ENCODE results near the gene STUB1.
"Not testable (repeated sequence)": the region's sequence is repeated elsewhere in the genome, so short reads cannot be mapped to it uniquely, and the experiment has no call there.

Gene STUB1

DNA sequence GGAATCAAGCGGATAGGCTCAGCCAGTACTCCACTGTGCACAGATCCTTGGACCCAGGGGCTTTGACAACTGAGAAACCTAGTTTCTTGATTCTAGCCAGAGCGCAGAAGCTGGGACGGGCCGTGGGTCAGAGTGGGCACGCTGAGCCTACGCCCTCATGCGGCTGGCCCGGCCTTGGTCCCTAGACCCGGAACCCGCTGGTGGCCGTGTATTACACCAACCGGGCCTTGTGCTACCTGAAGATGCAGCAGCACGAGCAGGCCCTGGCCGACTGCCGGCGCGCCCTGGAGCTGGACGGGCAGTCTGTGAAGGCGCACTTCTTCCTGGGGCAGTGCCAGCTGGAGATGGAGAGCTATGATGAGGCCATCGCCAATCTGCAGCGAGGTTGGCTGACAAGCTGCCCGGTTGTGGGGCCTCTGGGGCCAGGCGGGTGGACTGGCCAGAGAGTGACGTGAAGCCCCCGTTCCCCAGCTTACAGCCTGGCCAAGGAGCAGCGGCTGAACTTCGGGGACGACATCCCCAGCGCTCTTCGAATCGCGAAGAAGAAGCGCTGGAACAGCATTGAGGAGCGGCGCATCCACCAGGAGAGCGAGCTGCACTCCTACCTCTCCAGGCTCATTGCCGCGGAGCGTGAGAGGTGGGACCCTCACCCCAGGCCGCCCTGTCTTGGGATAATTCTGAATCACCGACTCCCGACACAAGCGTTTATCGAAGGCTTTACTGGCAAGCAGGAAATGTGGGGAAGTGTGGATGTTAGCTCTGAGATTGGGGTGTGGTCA lies 946 bp downstream of the STUB1 start:
- DNase-seq, result peak; percentile 70

GRCh38 chr16:681746-682427 lies 1.7 kb downstream of the STUB1 start:
- DNase-seq, result no peak

- DNase-seq, result no peak
Observed at GRCh38 chr16:682493-683395, 2.5 kb downstream of the STUB1 start.

- DNase-seq, result no peak
Observed at GRCh38 chr16:683396-684070, 3.3 kb downstream of the STUB1 start.

GRCh38 chr16:684071-684794 lies 4.0 kb downstream of the STUB1 start, which contains the start of gene JMJD8:
Gene JMJD8 (minus strand): TSS chr16:684334. CDS start chr16:684319, 15 bp downstream.
- peak; percentile 98 for DNase-seq

GRCh38 chr16:684961-685696 lies 4.9 kb downstream of the STUB1 start:
- DNase-seq, result no peak

DNA sequence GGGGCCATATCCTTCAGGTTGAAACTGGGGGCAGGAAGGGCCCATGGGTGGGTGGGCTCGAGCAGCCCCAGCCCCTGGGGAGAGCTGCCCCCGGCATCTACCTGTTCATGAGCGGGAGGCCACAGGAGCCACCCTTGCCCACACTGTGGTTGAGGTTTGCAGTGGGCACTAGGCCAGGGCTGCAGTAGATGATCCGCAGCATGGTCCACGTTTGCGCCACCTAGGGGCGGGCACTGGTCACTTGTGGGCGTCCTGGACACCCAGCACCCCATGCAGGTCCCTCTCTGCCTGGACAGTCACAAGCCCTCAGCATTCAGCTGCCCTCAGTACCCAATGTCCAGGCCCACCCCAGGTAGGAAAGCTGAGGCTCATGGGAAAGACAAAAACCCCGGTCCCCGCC lies 5.8 kb downstream of the STUB1 start:
- DNase-seq, result no peak

- no peak for DNase-seq
Observed at GRCh38 chr16:686459-687260, 6.5 kb downstream of the STUB1 start.

DNA sequence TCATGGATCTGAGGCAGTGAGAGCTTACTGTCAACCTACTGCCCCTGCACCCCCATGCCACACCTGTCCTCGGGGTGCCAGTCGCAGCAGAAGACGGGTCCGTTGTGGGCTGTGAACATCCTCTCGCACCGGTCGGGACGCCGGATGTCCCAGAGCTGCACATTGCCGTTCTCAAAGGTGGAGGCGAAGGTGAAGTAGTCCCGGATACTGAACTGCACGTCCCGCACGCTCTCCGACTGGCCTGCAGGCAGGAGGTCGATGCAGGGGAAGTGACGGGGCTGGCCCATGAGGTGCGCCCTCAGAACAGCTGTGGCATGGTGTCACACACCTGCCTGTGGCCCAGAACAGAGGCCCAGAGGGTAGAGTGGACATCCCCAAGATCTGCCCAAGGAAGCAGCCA lies 7.3 kb downstream of the STUB1 start:
- no peak for DNase-seq

DNA sequence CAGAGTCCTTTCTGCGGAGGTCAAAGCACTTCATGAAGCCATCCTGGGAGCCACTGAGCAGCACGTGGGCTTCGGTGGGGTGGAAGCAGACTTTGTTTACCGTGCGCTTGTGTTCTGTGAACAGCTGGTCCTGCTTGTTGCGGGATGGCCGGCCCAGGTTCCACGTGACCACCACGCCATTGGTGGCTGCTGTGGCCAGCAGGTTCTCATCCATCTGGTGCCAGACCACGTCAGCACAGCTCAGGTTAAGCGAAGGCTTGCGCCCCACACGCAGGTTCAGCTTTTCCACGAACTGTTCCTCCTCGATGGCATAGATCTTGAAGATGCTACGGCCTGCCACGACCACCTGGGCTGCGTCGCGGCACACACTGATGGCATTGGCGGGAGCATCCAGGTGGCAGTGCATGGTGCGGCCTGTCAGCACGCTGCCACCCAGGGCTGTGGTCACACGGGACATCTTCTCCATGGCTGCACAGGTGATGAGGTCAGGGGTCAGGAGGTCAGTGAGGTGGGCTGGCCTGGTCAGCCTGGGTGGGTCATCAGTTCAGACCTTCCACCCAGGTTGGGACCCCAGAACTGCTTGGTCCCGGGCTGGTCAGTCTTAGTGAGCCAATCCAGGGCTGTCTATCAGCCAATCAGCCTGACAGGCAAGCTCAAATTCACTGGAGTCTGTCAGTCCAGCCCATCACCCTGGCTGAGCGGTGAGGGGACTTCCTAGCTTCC lies 9.1 kb downstream of the STUB1 start:
- DNase-seq, result no peak

DNA sequence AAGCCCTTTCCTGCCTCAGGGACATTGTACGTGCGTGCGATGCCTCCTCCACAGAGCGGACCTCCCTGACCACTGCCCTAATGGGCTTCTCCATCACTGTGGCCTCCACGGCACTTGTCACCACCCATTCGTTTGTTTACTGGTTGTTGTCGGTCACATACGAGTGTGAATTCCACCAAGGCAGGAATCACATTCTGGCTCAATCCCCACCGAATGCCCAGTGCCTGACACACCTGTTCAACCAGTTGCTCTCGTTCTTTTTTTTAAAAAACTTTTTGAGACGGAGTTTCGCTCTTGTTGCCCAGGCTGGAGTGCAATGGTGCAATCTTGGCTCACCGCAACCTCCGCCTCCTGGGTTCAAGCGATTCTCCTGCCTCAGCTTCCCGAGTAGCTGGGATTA lies 11.0 kb downstream of the STUB1 start:
- not testable (repeated sequence) for DNase-seq

GRCh38 chr16:692356-693108 lies 12.3 kb downstream of the STUB1 start:
- DNase-seq, result no peak

DNA sequence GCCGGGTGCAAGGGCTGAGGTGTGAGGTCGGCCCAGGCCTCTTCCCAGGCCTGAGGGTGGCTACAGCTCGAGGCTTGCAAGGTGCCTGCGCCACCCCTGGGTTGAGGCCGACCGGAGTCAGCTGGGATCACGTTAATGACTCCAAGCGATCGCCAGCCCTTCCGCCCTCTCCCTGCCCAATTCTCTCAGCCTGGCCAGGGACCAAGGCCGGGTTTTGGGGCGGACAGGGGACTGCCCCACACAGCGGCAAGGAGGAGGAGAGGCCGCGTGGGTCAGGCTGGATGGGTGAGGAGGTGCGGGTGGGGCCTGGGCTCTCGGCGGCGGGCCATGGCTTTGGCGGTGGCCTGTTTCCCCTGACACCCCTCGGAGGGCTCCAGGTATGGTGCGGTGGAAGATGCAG lies 13.2 kb downstream of the STUB1 start:
- DNase-seq, result no peak

DNA sequence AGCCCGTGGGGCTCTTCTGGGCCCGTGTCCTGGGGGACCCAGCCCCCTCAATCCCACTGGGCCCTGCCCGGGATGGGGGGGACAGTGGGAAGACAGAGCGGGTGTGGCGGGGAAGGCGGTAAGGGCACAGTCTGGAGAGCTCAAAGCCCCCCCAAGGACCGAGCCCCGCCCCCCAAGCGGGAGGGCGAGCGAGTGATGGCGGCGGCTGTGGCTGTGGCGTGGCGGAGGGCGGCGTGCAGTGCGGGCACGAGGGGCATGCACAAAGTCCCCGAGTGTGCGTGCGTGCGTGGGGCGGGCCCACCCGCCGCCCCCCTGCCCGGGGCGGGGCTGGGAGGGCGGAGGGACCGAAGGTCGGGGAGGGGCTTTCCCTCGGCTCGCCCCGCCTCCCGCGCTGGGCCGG lies 13.6 kb downstream of the STUB1 start:
- no peak for DNase-seq

DNA sequence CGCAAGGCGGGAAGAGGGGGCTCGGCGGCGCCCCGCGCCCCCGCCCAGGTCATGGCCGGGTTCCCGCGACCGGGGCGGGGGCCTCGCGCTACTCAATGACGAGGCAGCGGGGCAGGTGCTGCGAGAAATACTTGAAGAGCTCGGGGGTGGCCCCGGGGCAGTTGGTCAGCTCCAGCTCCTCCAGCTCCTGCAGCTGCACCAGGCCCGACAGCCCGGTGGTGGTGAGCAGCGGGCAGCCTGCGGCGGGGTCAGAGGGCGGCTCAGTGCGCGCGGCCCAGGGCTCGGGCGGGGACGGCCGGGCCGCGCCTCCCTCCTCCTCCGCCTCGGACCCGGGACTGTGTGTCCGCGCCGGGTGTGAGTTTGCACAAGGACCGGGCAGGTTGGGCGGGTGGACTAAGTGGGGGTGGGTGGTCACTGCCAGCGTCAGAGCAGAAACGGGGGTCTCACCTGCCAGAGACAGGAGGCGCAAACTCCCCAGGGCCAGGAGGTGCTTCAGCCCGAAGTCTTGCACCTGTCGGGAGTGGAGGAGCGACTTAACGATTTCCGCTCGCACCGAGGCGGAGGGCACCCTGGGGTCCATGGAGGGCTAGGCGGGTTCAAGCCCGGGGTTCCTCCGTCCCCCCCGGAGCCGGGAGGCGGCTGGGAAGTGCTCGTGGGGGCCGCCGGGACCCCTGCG lies 14.1 kb downstream of the STUB1 start:
- DNase-seq, result no peak

GRCh38 chr16:694863-695354 lies 14.7 kb downstream of the STUB1 start:
- DNase-seq, result no peak

- peak; percentile 88 for DNase-seq
Observed at GRCh38 chr16:695355-696089, 15.3 kb downstream of the STUB1 start.
